ENCODE measurements around the gene ALKBH8. TPM values are rescaled to one million over a fixed set of nuclear protein-coding genes. Genes with fewer than 3 reads are reported as not detected.
"Not testable (repeated sequence)": the region's sequence is repeated elsewhere in the genome, so short reads cannot be mapped to it uniquely, and the experiment has no call there.

ALKBH8 gene
- total RNA-seq, 2 experiments from 2014 or later: 9.3 to 11.2 TPM

- no peak for DNase-seq
- H3K27ac Mint-ChIP-seq: no peak overlapping the region
- peaks cover 26% of the 10 kb centered on the region for H3K36me3 Mint-ChIP-seq
- H3K27me3 Mint-ChIP-seq: no peaks in the 10 kb centered on the region
- peaks cover 10% of the 10 kb centered on the region for H3K4me1 Mint-ChIP-seq (ENCODE audit: low read depth)
- H3K9me3 Mint-ChIP-seq: no peaks in the 10 kb centered on the region
- H3K4me3 Mint-ChIP-seq: no peak overlapping the region
- POLR2A ChIA-PET: no interaction called here
- intact Hi-C loops (cut with micrococcal nuclease): loop anchor here (2.0 kb wide), 1 partner anchor 15 kb away; no protein-coding TSS in a partner anchor
- CTCF ChIA-PET: interaction anchor here (0.6 to 9.7 kb wide), 13 partner anchors 9 to 1135 kb away, joined by 3 to 88 read pairs (median 4); partner anchors contain the start of gene ALKBH8
Measured at GRCh38 chr11:107547961-107548360, 17.6 kb downstream of the ALKBH8 start.

- no peak for DNase-seq
- POLR2A ChIA-PET: no interaction called here
- Mint-ChIP-seq H3K27ac (no peak overlapping the region), H3K4me1 (ENCODE audit: low read depth) (peaks cover 10% of the 10 kb centered on the region), H3K9me3 (no peaks in the 10 kb centered on the region), H3K27me3 (no peaks in the 10 kb centered on the region), H3K4me3 (no peak overlapping the region), H3K36me3 (peaks cover 26% of the 10 kb centered on the region)
- CTCF ChIA-PET: interaction anchor here (1.5 to 9.7 kb wide), 3 partner anchors 18 to 144 kb away, joined by 6 to 88 read pairs (median 77); partner anchors contain the start of gene ALKBH8
- intact Hi-C loops (cut with micrococcal nuclease): no loop called here
Measured at GRCh38 chr11:107545101-107545514, 20.4 kb downstream of the ALKBH8 start.

DNA sequence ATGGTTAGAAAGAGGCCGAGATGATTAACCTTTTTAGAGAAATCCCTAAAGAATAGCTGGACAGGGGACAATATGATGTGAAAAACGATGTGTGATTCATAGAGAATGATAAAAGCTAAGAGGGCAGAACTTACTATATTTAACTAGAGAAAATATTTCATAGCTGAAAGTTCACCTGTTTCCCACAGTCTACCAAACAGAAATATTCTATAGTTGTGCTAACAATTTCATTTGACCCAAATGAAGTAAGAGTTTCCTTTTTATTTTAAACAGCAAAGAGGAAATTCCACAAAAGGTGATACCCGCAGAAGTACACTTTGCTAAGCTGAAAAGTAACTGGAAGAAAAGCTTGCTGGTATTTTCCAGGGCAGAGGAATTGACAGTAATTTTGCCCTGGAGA lies 26.7 kb downstream of the ALKBH8 start:
- no peak overlapping the region for H3K4me3 Mint-ChIP-seq
- H3K9me3 Mint-ChIP-seq: no peaks in the 10 kb centered on the region
- POLR2A ChIA-PET: no interaction called here
- no peaks in the 10 kb centered on the region for H3K27me3 Mint-ChIP-seq
- no peak overlapping the region for H3K27ac Mint-ChIP-seq
- H3K36me3 Mint-ChIP-seq: peaks cover 37% of the 10 kb centered on the region
- CTCF ChIA-PET: interaction anchor here (1.4 to 3.9 kb wide), 2 partner anchors 9 to 10 kb away, joined by 4 to 17 read pairs; no protein-coding TSS in a partner anchor
- intact Hi-C loops (cut with micrococcal nuclease): no loop called here
- no peaks in the 10 kb centered on the region for H3K4me1 Mint-ChIP-seq (ENCODE audit: low read depth)
- DNase-seq: no peak

GRCh38 chr11:107538239-107538638 lies 27.3 kb downstream of the ALKBH8 start:
- ChIA-PET CTCF (interaction anchor here (1.4 to 3.9 kb wide), 2 partner anchors 9 to 11 kb away, joined by 4 to 17 read pairs; no protein-coding TSS in a partner anchor), POLR2A (no interaction called here)
- H3K36me3 Mint-ChIP-seq: peaks cover 38% of the 10 kb centered on the region
- H3K4me1 Mint-ChIP-seq (ENCODE audit: low read depth): no peaks in the 10 kb centered on the region
- H3K4me3 Mint-ChIP-seq: no peak overlapping the region
- H3K27ac Mint-ChIP-seq: no peak overlapping the region
- H3K27me3 Mint-ChIP-seq: no peaks in the 10 kb centered on the region
- intact Hi-C loops (cut with micrococcal nuclease): no loop called here
- no peak for DNase-seq
- no peaks in the 10 kb centered on the region for H3K9me3 Mint-ChIP-seq

- H3K4me3 Mint-ChIP-seq; POLR2A ChIA-PET; H3K27me3 Mint-ChIP-seq; H3K27ac Mint-ChIP-seq; H3K9me3 Mint-ChIP-seq; intact Hi-C loops (cut with micrococcal nuclease); CTCF ChIA-PET; DNase-seq; H3K4me1 Mint-ChIP-seq (ENCODE audit: low read depth): not testable (repeated sequence)
- H3K36me3 Mint-ChIP-seq: peaks cover 40% of the 10 kb centered on the region
Measured at GRCh38 chr11:107537155-107537554, 28.4 kb downstream of the ALKBH8 start.

GRCh38 chr11:107526197-107526596 lies 39.3 kb downstream of the ALKBH8 start:
- intact Hi-C loops (cut with micrococcal nuclease): no loop called here
- H3K27ac Mint-ChIP-seq: no peak overlapping the region
- no peaks in the 10 kb centered on the region for H3K27me3 Mint-ChIP-seq
- no peak overlapping the region for H3K4me3 Mint-ChIP-seq
- no peaks in the 10 kb centered on the region for H3K9me3 Mint-ChIP-seq
- DNase-seq: no peak
- peaks cover 38% of the 10 kb centered on the region for H3K36me3 Mint-ChIP-seq
- no peaks in the 10 kb centered on the region for H3K4me1 Mint-ChIP-seq (ENCODE audit: low read depth)
- ChIA-PET CTCF (no interaction called here), POLR2A (no interaction called here)

DNA sequence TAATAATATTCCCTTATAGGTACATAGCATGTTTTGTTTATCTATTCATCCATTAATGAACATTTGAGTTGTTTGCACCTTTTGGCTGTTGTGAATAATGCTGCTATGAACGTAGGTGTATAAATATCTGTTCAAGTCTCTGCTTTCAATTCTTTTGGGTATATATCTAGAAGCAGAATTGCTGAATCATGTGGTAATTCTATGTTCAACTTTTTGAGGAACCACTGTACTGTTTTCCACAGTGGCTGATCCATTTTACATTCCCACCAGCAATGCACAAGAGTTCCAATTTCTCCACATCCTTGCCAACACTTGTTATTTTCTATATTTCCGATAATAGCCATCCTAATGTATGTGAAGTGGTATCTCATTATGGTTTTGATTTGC lies 56.7 kb downstream of the ALKBH8 start:
- Mint-ChIP-seq H3K4me3 (no peak overlapping the region), H3K27me3 (no peaks in the 10 kb centered on the region), H3K4me1 (ENCODE audit: low read depth) (no peaks in the 10 kb centered on the region), H3K27ac (no peak overlapping the region), H3K36me3 (peaks cover 41% of the 10 kb centered on the region), H3K9me3 (no peaks in the 10 kb centered on the region)
- CTCF ChIA-PET: no interaction called here
- no peak for DNase-seq
- POLR2A ChIA-PET: no interaction called here
- intact Hi-C loops (cut with micrococcal nuclease): no loop called here

GRCh38 chr11:107508201-107508857 lies 57.2 kb downstream of the ALKBH8 start:
- no peak overlapping the region for H3K27ac Mint-ChIP-seq
- H3K36me3 Mint-ChIP-seq: peaks cover 43% of the 10 kb centered on the region
- no peaks in the 10 kb centered on the region for H3K9me3 Mint-ChIP-seq
- no peaks in the 10 kb centered on the region for H3K27me3 Mint-ChIP-seq
- no peak for DNase-seq
- intact Hi-C loops (cut with micrococcal nuclease): no loop called here
- CTCF ChIA-PET: interaction anchor here (0.6 kb wide), 1 partner anchor 81 kb away, joined by 3 read pairs; no protein-coding TSS in a partner anchor
- POLR2A ChIA-PET: no interaction called here
- no peak overlapping the region for H3K4me3 Mint-ChIP-seq
- no peaks in the 10 kb centered on the region for H3K4me1 Mint-ChIP-seq (ENCODE audit: low read depth)

GRCh38 chr11:107505647-107506225 lies 59.8 kb downstream of the ALKBH8 start:
- peaks cover 62% of the 10 kb centered on the region for H3K36me3 Mint-ChIP-seq
- intact Hi-C loops (cut with micrococcal nuclease): no loop called here
- H3K27ac Mint-ChIP-seq: no peak overlapping the region
- no peak for DNase-seq
- POLR2A ChIA-PET: no interaction called here
- H3K9me3 Mint-ChIP-seq: peaks cover 14% of the 10 kb centered on the region
- CTCF ChIA-PET: no interaction called here
- H3K27me3 Mint-ChIP-seq: no peaks in the 10 kb centered on the region
- no peaks in the 10 kb centered on the region for H3K4me1 Mint-ChIP-seq (ENCODE audit: low read depth)
- no peak overlapping the region for H3K4me3 Mint-ChIP-seq

DNA sequence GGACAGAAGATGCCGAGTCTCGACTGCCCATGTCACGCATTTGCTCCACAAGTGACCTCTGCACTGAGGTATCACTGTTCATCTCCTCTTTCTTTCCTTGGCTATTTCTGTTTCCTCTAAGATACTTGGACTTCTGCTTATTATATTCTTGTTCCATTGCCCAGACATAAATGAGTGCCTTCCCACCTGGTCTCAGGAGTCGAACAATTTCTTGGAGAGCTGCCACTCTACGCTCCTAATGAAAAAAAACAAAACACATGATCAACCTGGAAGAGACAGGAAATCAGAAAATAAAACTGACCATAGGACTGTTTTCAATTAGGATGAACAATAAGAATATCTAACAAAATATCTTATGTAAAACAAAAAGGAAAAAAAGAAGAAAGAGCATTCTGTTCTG lies 60.6 kb downstream of the ALKBH8 start:
- peaks cover 14% of the 10 kb centered on the region for H3K9me3 Mint-ChIP-seq
- H3K27ac Mint-ChIP-seq: no peak overlapping the region
- DNase-seq: no peak
- H3K36me3 Mint-ChIP-seq: peaks cover 57% of the 10 kb centered on the region
- intact Hi-C loops (cut with micrococcal nuclease): no loop called here
- H3K4me1 Mint-ChIP-seq (ENCODE audit: low read depth): no peaks in the 10 kb centered on the region
- CTCF ChIA-PET: no interaction called here
- H3K27me3 Mint-ChIP-seq: no peaks in the 10 kb centered on the region
- H3K4me3 Mint-ChIP-seq: no peak overlapping the region
- POLR2A ChIA-PET: no interaction called here

- H3K36me3 Mint-ChIP-seq: peaks cover 53% of the 10 kb centered on the region
- ChIA-PET POLR2A (no interaction called here), CTCF (no interaction called here)
- no peak overlapping the region for H3K4me3 Mint-ChIP-seq
- no peaks in the 10 kb centered on the region for H3K4me1 Mint-ChIP-seq (ENCODE audit: low read depth)
- intact Hi-C loops (cut with micrococcal nuclease): no loop called here
- no peak for DNase-seq
- peaks cover 14% of the 10 kb centered on the region for H3K9me3 Mint-ChIP-seq
- H3K27me3 Mint-ChIP-seq: no peaks in the 10 kb centered on the region
- H3K27ac Mint-ChIP-seq: no peak overlapping the region
Measured at GRCh38 chr11:107501713-107502112, 63.8 kb downstream of the ALKBH8 start.

DNA sequence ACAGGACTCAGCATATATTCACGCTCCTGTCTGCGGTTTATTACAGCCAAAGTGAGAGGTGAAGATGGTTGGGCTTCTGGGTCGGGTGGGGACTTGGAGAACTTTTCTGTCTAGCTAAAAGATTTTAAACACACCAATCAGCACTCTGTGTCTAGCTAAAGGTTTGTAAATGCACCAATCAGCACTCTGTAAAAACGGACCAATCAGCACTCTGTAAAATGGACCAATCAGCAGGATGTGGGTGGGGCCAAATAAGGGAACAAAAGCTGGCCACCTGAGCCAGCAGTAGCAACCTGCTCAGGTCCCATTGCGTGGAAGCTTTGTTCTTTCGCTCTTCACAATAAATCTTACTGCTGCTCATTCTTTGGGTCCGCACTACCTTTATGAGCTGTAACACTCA lies 68.2 kb downstream of the ALKBH8 start:
- H3K9me3 Mint-ChIP-seq; DNase-seq; H3K4me3 Mint-ChIP-seq; H3K27me3 Mint-ChIP-seq; POLR2A ChIA-PET; intact Hi-C loops (cut with micrococcal nuclease); H3K27ac Mint-ChIP-seq; CTCF ChIA-PET; H3K4me1 Mint-ChIP-seq (ENCODE audit: low read depth): not testable (repeated sequence)
- peaks cover 16% of the 10 kb centered on the region for H3K36me3 Mint-ChIP-seq

DNA sequence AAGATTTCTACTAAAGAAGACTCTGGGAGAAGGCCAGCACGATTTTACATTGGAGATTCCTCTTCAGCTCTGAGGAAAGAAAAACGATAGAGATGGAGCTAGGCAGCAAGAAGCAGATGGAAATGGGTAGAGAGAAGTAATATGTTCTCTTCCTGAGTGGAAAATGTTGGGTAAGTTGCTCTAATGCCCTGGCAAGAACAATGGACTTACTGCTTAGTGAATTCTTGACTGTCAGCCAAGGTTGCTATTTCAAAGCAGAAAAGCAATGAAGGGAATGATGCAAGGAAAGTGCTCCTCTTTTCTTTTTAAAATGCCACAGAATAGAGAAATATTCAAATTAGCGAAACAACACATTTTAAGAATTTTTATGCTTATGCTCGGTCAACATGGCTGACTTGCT lies 69.5 kb downstream of the ALKBH8 start:
- peaks cover 4% of the 10 kb centered on the region for H3K36me3 Mint-ChIP-seq
- POLR2A ChIA-PET: no interaction called here
- H3K4me3 Mint-ChIP-seq: no peak overlapping the region
- H3K9me3 Mint-ChIP-seq: no peaks in the 10 kb centered on the region
- CTCF ChIA-PET: no interaction called here
- no peaks in the 10 kb centered on the region for H3K4me1 Mint-ChIP-seq (ENCODE audit: low read depth)
- intact Hi-C loops (cut with micrococcal nuclease): no loop called here
- no peak for DNase-seq
- H3K27ac Mint-ChIP-seq: no peak overlapping the region
- no peaks in the 10 kb centered on the region for H3K27me3 Mint-ChIP-seq
